Measurements from ENCODE around the gene CCDC178.

Gene CCDC178

DNA sequence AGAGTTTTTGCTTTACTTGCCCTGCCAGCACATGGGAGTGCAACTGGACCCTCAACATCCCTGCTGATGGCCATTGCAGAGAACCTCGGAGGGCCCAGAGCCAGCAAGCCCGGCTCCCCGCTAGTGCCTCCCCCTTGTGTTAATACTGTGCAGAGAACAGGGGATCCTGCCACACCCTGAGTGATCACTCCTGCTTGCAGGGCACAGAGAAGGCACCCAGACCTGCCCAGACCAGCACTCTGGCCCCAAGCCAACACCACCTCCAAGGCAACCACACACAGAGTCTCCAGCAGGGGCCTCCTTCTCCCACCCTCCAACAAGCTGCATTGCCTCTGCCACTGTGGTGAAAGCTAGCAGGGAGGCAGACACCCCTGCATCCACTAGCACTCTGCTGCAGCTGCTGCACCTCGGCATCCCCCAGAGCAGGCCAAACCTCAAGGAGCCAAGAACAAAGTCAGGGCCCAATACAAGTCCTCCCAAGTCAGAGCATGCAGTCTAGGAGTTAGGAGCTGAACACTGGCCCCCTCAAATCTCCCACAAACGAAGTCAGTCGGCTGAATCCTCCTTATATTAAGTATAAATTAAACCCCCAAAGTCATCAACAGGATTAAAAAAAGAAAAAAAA is 157.7 kb downstream of the CCDC178 start:
- no peak for TF ChIP-seq HDGF (IDR thresholded peaks at IDR 0.05; ENCODE audit: borderline replicate concordance)
- no peak for TF ChIP-seq BHLHE40 (IDR thresholded peaks at IDR 0.05; ENCODE audit: borderline replicate concordance)
- TF ChIP-seq ARNT (IDR thresholded peaks at IDR 0.05): no peak
- no peak for TF ChIP-seq LEF1 (IDR thresholded peaks at IDR 0.05; ENCODE audit: borderline replicate concordance)
- no peak for TF ChIP-seq SUZ12 (IDR thresholded peaks at IDR 0.05)
- TF ChIP-seq NFRKB (IDR thresholded peaks at IDR 0.05): no peak
- TF ChIP-seq FOXM1 (IDR thresholded peaks at IDR 0.05; ENCODE audit: borderline replicate concordance): no peak
- TF ChIP-seq CTBP1 (IDR thresholded peaks at IDR 0.05; ENCODE audit: borderline replicate concordance): no peak
- ChIA-PET POLR2A (no interaction called here), CTCF (no interaction called here)
- DNase-seq (ENCODE audit: extremely low spot score): no peak

DNA sequence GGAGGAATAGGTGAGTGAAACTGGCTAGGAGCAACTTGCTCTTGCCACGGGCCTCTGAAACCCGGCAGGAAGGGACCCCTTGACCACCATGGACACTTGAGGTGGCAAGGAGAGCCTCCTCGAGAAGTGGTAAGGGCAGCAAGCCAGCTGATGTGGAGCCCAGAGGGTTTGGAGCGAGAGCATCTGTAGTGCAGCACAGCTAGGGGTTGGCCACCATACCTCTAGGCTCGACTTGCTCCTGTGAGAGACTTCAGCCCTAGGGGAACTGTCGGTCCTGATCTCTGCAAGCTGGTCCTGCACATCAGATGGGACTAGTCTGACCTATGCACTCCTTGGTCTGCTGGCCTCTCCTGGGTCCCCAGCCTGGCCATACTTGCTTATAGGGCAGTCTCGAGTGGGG is 158.4 kb downstream of the CCDC178 start:
- DNase-seq (ENCODE audit: extremely low spot score): no peak
- CTCF ChIA-PET: no interaction called here
- POLR2A ChIA-PET: no interaction called here
- no peak for TF ChIP-seq FOXA1 (IDR thresholded peaks at IDR 0.05)

DNA sequence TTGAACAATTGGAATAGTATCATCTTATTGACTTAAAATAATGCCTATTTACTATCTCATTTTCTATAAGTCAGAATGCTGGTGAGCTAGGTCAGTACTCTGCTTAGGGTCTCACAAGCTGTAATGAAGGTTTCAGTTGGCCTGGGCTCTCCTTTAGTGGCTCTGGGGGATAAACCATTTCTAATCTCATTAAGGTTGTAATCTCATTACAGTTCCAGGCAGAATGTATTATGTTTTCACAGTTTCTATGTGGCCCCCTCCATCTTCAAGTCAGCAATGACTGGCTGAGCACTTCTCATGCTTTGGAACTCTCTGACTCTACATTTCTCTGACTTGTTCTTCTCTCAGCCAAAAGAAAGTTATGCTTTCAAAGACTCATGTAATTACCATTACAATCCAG is 163.1 kb downstream of the CCDC178 start:
- POLR2A ChIA-PET: no interaction called here
- CTCF ChIA-PET: no interaction called here
- no peak for DNase-seq (ENCODE audit: extremely low spot score)

DNA sequence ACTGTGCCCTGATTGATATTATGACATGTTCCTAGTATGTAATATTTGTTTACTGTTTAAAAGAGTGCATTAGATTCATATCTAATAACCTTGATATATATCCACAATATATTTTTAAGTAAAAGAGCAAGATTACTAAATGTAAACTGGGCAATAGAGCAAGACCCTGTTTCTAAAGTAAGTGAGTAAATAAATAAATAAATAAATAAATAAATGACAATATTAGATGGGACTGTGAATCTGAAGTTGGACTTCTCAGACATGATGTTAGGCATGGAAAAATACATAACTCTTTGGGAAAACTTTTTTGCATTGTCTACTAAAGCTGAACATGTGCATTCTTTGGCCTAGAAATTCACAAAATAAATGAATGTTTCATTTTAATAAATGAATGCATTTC is 164.7 kb downstream of the CCDC178 start:
- TF ChIP-seq, protein P1, sequence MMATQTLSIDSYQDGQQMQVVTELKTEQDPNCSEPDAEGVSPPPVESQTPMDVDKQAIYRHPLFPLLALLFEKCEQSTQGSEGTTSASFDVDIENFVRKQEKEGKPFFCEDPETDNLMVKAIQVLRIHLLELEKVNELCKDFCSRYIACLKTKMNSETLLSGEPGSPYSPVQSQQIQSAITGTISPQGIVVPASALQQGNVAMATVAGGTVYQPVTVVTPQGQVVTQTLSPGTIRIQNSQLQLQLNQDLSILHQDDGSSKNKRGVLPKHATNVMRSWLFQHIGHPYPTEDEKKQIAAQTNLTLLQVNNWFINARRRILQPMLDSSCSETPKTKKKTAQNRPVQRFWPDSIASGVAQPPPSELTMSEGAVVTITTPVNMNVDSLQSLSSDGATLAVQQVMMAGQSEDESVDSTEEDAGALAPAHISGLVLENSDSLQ (IDR thresholded peaks at IDR 0.05): no peak
- no peak for TF ChIP-seq LEF1 (IDR thresholded peaks at IDR 0.05; ENCODE audit: borderline replicate concordance)
- no peak for TF ChIP-seq FOXA1 (IDR thresholded peaks at IDR 0.05)
- TF ChIP-seq FOXM1 (IDR thresholded peaks at IDR 0.05; ENCODE audit: borderline replicate concordance): no peak
- no peak for TF ChIP-seq HDGF (IDR thresholded peaks at IDR 0.05; ENCODE audit: borderline replicate concordance)
- no peak for TF ChIP-seq FOXK2 (IDR thresholded peaks at IDR 0.05)
- no peak for TF ChIP-seq L3MBTL2 (conservative IDR thresholded peaks at IDR 0.05)
- no peak for TF ChIP-seq ELF4 (IDR thresholded peaks at IDR 0.05)
- TF ChIP-seq SP1 (IDR thresholded peaks at IDR 0.05): no peak
- no peak for TF ChIP-seq BHLHE40 (IDR thresholded peaks at IDR 0.05; ENCODE audit: borderline replicate concordance)
- TF ChIP-seq ARNT (IDR thresholded peaks at IDR 0.05): no peak
- TF ChIP-seq SUZ12 (IDR thresholded peaks at IDR 0.05): no peak
- TF ChIP-seq TARDBP (IDR thresholded peaks at IDR 0.05): no peak
- CTCF ChIA-PET: no interaction called here
- POLR2A ChIA-PET: no interaction called here
- no peak for DNase-seq (ENCODE audit: extremely low spot score)

More for the DNA sequence above, 163.1 kb downstream of the CCDC178 start:
- TF ChIP-seq CTBP1 (IDR thresholded peaks at IDR 0.05; ENCODE audit: borderline replicate concordance) (no peak), ARNT (IDR thresholded peaks at IDR 0.05) (no peak), SP1 (IDR thresholded peaks at IDR 0.05) (no peak), FOXM1 (IDR thresholded peaks at IDR 0.05; ENCODE audit: borderline replicate concordance) (no peak), BHLHE40 (IDR thresholded peaks at IDR 0.05; ENCODE audit: borderline replicate concordance) (no peak), FOXA1 (IDR thresholded peaks at IDR 0.05) (no peak), TARDBP (IDR thresholded peaks at IDR 0.05) (no peak), ZNF384 (IDR thresholded peaks at IDR 0.05) (no peak), NFRKB (IDR thresholded peaks at IDR 0.05) (no peak), HDGF (IDR thresholded peaks at IDR 0.05; ENCODE audit: borderline replicate concordance) (no peak), FOXK2 (IDR thresholded peaks at IDR 0.05) (no peak)

DNA sequence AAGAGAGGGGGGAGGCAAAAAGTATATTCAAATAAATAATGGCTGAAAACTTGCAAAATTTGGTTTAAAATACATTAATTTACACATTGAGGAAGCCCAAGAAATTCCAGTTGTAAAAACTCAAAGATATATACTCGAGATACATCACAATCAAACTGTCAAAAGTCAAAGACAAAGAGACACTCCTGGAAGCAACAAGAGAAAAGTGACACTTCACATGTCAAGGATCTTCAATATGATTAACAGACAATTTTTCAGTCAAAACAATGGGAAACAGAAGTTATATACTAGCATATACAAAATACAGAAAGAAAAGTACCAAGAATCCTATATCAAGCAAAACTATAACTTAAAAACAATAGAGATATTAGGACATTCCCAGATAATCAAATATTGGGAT is 170.2 kb downstream of the CCDC178 start:
- DNase-seq (ENCODE audit: extremely low spot score): no peak
- ChIA-PET CTCF (no interaction called here), POLR2A (no interaction called here)
- TF ChIP-seq SUZ12 (IDR thresholded peaks at IDR 0.05): no peak
- no peak for TF ChIP-seq ARNT (IDR thresholded peaks at IDR 0.05)
- TF ChIP-seq BHLHE40 (IDR thresholded peaks at IDR 0.05; ENCODE audit: borderline replicate concordance): no peak
- TF ChIP-seq, protein P1 (IDR thresholded peaks at IDR 0.05): no peak
- TF ChIP-seq TARDBP (IDR thresholded peaks at IDR 0.05): no peak
- no peak for TF ChIP-seq FOXM1 (IDR thresholded peaks at IDR 0.05; ENCODE audit: borderline replicate concordance)
- no peak for TF ChIP-seq FOXK2 (IDR thresholded peaks at IDR 0.05)
- no peak for TF ChIP-seq FOXA1 (IDR thresholded peaks at IDR 0.05)
- no peak for TF ChIP-seq ZNF384 (IDR thresholded peaks at IDR 0.05)
- no peak for TF ChIP-seq ELF4 (IDR thresholded peaks at IDR 0.05)
- TF ChIP-seq NFRKB (IDR thresholded peaks at IDR 0.05): no peak
- no peak for TF ChIP-seq HDGF (IDR thresholded peaks at IDR 0.05; ENCODE audit: borderline replicate concordance)
- no peak for TF ChIP-seq LEF1 (IDR thresholded peaks at IDR 0.05; ENCODE audit: borderline replicate concordance)
- TF ChIP-seq SP1 (IDR thresholded peaks at IDR 0.05): no peak
- no peak for TF ChIP-seq L3MBTL2 (conservative IDR thresholded peaks at IDR 0.05)
- no peak for TF ChIP-seq CTBP1 (IDR thresholded peaks at IDR 0.05; ENCODE audit: borderline replicate concordance)

DNA sequence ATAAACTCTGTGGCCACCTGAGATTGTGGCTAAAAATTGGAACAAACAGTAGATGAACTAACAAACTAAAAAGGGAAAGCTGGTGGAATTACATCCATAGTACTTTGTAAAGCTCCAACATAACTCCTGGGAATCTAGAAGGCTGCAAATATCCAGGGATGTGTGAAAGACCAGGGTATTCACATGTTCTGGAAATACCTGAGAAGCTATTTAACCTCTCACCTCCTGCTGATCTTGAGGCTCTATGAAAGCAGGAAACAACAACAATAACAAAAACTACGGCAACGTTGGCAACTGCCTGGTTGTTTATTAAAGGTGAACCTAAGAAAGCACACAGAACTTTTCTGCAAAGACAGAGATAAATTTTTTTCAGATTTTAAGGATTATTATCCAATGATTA is 171.3 kb downstream of the CCDC178 start:
- no peak for DNase-seq (ENCODE audit: extremely low spot score)
- TF ChIP-seq FOXA1 (IDR thresholded peaks at IDR 0.05) (no peak), LEF1 (IDR thresholded peaks at IDR 0.05; ENCODE audit: borderline replicate concordance) (no peak), SP1 (IDR thresholded peaks at IDR 0.05) (no peak), TARDBP (IDR thresholded peaks at IDR 0.05) (no peak), ZNF384 (IDR thresholded peaks at IDR 0.05) (no peak), CTBP1 (IDR thresholded peaks at IDR 0.05; ENCODE audit: borderline replicate concordance) (no peak), ARNT (IDR thresholded peaks at IDR 0.05) (no peak), HDGF (IDR thresholded peaks at IDR 0.05; ENCODE audit: borderline replicate concordance) (no peak), FOXK2 (IDR thresholded peaks at IDR 0.05) (no peak)
- ChIA-PET POLR2A (no interaction called here), CTCF (interaction anchor here (0.7 to 0.9 kb wide), 2 partner anchors 37 to 527 kb away, joined by 3 to 4 read pairs; no protein-coding TSS in a partner anchor)

DNA sequence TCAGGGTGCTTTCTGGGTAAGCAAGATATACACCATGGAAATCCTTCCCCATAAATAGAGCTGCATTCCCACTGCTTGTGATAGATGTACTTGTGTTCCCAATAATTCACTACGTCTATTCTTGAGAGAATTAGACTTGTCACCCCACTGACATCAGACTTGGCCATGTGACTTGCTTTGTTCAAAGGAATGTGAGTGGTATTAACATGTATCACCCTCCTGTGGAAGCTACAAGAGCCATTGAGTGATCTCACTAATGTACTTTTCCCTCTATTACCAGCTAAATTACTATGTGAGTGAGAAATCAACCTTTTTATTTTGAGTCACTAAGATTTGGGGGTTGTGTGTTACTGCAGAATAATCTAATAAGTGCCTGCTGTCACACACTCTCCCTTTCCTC is 176.0 kb downstream of the CCDC178 start:
- ChIA-PET CTCF (no interaction called here), POLR2A (no interaction called here)
- no peak for TF ChIP-seq SP1 (IDR thresholded peaks at IDR 0.05)
- TF ChIP-seq FOXM1 (IDR thresholded peaks at IDR 0.05; ENCODE audit: borderline replicate concordance): no peak
- TF ChIP-seq, protein P1 (IDR thresholded peaks at IDR 0.05): no peak
- TF ChIP-seq ELF4 (IDR thresholded peaks at IDR 0.05): no peak
- TF ChIP-seq ZNF384 (IDR thresholded peaks at IDR 0.05): no peak
- DNase-seq (ENCODE audit: extremely low spot score): no peak

All from HEK293T (cell line).